Heart left ventricle (tissue), 16 donors: ENCODE data around the gene KCND1. TPM values are rescaled to one million over a fixed set of nuclear protein-coding genes. Genes with fewer than 3 reads are reported as not detected.

Source experiments
- ATAC-seq, 4 donors: fragments of 200-7000 bp; cut with Tn5 transposase; one replicate each; pipeline ENCODE4 v1.9.1; 2020 to 2022; ENCODE audit warnings: moderate library complexity in 4 of 4, mild to moderate bottlenecking in 3 of 4, moderate number of reproducible peaks in 1 of 4
- DNase-seq, 5 donors: peaks; one replicate each; pipeline ENCODE4 v3.0.0-alpha.2; 2020
- H3K27ac ChIP-seq, 12 donors: fragments of 200-600 bp; sonication (generic) in 4 of 12; one replicate each; pipeline versions ENCODE4 v1.5.0 to v1.8.0; 2016 to 2022; ENCODE audit warnings: mild to moderate bottlenecking in 2 of 12
- H3K27me3 ChIP-seq, 9 donors: fragments of 200-600 bp; sonication (generic) in 2 of 9; one replicate each; pipeline versions ENCODE4 v1.5.1 to v1.8.0; 2016 to 2022; ENCODE audit warnings: mild to moderate bottlenecking in 3 of 9
- H3K36me3 ChIP-seq, 9 donors: fragments of 200-600 bp; sonication (generic) in 2 of 9; one replicate each; pipeline versions ENCODE4 v1.5.0 to v1.8.0; 2018 to 2022; ENCODE audit warnings: mild to moderate bottlenecking in 2 of 9
- H3K4me1 ChIP-seq, 12 donors: fragments of 200-600 bp; sonication (generic) in 4 of 12; one replicate each; pipeline versions ENCODE4 v1.5.0 to v1.8.0; 2016 to 2022; ENCODE audit warnings: mild to moderate bottlenecking in 3 of 12
- H3K4me3 ChIP-seq, 12 donors: fragments of 200-600 bp; sonication (generic) in 4 of 12; one replicate each; pipeline versions ENCODE4 v1.5.0 to v1.8.0; 2017 to 2022; ENCODE audit warnings: mild to moderate bottlenecking in 9 of 12, moderate library complexity in 4 of 12
- H3K9me3 ChIP-seq, 12 donors: fragments of 200-600 bp; sonication (generic) in 4 of 12; one replicate each; pipeline versions ENCODE4 v1.5.0 to v1.8.0; 2016 to 2022; ENCODE audit warnings: mild to moderate bottlenecking in 1 of 12
- POLR2A ChIP-seq, 2 donors: fragments of 450-650 bp; IDR thresholded peaks; one replicate each; pipeline ENCODE4 v1.6.1; 2017; ENCODE audit warnings: antibody characterized with exemption in 2 of 2, mild to moderate bottlenecking in 2 of 2, moderate library complexity in 2 of 2
- whole genome bisulfite sequencing, 4 donors: extraction: QIAGEN DNeasy Blood & Tissue Kit in 2 of 4; methylation state at CpG; one replicate each; pipeline versions ENCODE4 v1.1.5 to v1.1.7; 2013 to 2018; 5-methylcytosine and 5-hydroxymethylcytosine counted together
- intact Hi-C, 10 donors: fragments of 100-400 bp; cut with DNase I; formaldehyde crosslinking; loops; one replicate each; pipeline versions ENCODE4 v1.11.1 to v1.14.2; 2022
- polyA plus RNA-seq, 2 donors: library from polyadenylated mRNA; stranded (reverse); fragments of 200-250 nt; gene quantifications; one replicate each; pipeline ENCODE4 v1.2.3, GENCODE V29; 2013
- total RNA-seq, 9 donors: library from RNA; depleted of rRNA in 2 of 9; stranded (reverse); fragments of >200 nt in 2 of 9; fragmentation: NEBNext Ultra II Directional in 3 of 9; extraction: Animal tissue kit (Norgen Biotek cat#: 25700) in 3 of 9; gene quantifications; one replicate each; pipeline versions ENCODE4 v1.1.0 to v1.2.4, GENCODE V29; 2016 to 2023
- TF ChIP-seq, protein P1 (sequence below), 12 donors: fragments of 200-600 bp; sonication (generic) in 4 of 12; IDR thresholded peaks; one replicate each; pipeline versions ENCODE4 v1.5.0 to v1.8.0; 2018 to 2022; ENCODE audit warnings: antibody characterized with exemption in 12 of 12, mild to moderate bottlenecking in 5 of 12
- donor health status: ischemic (EF 13 %, LVEDD 7.1; RV severe dilation, severe dysfunction).
- donor health status: healthy with polysubstance abuse.
- donor health status: DM: no; HTN: yes; CAD: no.
- donor health status: DM: no; HTN: no; CAD: no.
- donor health status: ischemic (EF 25% LVEDD 6.9; RV normal size, moderate dysfunction).
- donor health status: ischemic (EF 25% LVEDD 5.7; RV mildly dilated, moderate dysfunction).
- donor health status: healthy.
- donor health status: DM: yes; HTN: yes; CAD: no.
- donor health status: ischemic (EF 35%, LVEDD 5.7; RV mildly dilated, moderate dysfunction).
- donor health status: nonischemic (EF 11% LVEDD 7.7; RV severe dilation, severe dysfunction).
- donor health status: DM: yes; HTN: yes; CAD: no.
- donor health status: PGD.
- donor health status: ischemic (EF 29% LVEDD 5.4; RV normal size, mild dysfunction).
- donor health status: nonischemic (EF 23%, LVEDD 6.1; RV moderate dilation, normal function).

KCND1 gene
- total and polyA plus RNA-seq, 11 donors: 0.09 to 1.5 (median 0.29) TPM

DNA sequence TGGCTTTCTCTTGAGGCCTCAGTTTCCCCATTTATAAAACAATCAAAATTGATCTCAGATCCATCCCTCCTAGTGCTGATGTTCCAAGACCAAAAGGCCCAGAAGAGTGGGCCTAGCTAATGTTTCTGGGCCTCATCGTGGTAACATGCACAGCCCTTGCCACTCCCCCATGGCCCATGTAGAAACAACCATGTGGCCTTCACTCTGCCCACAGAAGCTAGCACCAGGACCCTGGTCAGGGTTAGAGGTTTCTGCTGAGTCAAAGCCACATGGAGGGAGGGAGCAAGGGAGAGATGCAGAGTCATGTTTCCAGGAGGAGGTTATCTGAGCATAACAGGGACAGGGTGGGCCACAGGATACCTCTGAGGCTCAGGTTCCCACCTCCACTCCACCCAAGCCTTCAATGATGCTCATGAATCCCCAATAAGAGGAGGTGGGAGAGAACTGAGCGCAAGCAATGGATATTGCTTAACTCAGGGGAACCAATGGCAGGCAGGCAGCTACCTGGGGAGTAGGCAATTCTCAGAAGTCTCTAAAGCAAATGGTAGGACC is 31.2 kb downstream of the KCND1 start:
- Histone ChIP-seq H3K36me3 (peaks cover 0 to 18% (median 9%) of the 10 kb centered on the region in 9 donors), H3K4me1 (peaks cover 0 to 62% (median 9%) of the 10 kb centered on the region in 12 donors), H3K27me3 (no peaks in the 10 kb centered on the region), H3K9me3 (no peaks in the 10 kb centered on the region), H3K4me3 (no peak overlapping the region), H3K27ac (peak overlapping the region in 1 of 12 donors; percentile 82)
- TF ChIP-seq POLR2A (IDR thresholded peaks at IDR 0.05): no peak
- TF ChIP-seq, protein P1, sequence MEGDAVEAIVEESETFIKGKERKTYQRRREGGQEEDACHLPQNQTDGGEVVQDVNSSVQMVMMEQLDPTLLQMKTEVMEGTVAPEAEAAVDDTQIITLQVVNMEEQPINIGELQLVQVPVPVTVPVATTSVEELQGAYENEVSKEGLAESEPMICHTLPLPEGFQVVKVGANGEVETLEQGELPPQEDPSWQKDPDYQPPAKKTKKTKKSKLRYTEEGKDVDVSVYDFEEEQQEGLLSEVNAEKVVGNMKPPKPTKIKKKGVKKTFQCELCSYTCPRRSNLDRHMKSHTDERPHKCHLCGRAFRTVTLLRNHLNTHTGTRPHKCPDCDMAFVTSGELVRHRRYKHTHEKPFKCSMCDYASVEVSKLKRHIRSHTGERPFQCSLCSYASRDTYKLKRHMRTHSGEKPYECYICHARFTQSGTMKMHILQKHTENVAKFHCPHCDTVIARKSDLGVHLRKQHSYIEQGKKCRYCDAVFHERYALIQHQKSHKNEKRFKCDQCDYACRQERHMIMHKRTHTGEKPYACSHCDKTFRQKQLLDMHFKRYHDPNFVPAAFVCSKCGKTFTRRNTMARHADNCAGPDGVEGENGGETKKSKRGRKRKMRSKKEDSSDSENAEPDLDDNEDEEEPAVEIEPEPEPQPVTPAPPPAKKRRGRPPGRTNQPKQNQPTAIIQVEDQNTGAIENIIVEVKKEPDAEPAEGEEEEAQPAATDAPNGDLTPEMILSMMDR (IDR thresholded peaks at IDR 0.05): no peak
- WGBS, 4 donors: 70 to 91% (median 84%) methylated on average over 2 of the region's 2 CpGs
- ATAC-seq: no peak
- no peak for DNase-seq
- intact Hi-C loops: no loop called here

DNA sequence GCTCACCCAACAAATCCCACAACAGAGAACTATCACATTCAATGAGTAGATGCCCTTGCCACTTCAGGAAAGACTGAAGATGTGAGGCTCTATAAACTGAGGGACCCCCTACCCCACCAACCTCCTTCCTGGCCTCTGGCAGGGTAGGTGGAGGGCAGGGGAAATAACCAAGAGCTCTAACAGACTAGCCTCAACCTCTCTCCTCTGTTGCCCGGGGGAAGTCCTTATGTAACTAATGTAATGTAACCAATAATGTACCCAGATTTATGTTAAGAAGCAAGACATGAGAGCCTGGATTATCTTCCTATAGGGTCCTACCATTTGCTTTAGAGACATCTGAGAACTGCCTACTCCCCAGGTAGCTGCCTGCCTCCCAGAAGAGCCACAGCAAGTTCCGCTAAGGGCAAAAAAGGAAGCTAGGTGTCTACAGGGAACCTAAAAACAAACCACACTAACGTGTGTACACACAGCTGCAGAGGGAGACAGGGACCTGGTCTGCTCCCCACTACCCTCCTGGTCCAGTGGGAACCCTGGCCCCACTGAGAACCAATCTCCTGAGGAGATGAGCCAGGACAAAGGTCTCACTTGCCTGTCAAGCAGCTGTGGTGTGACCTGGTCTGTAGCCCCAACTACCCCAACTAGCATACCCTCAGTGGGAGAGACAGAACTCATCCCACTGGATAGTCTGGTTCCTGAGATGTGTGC is 32.0 kb downstream of the KCND1 start:
- no peak for TF ChIP-seq POLR2A (IDR thresholded peaks at IDR 0.05)
- H3K4me3 ChIP-seq: no peak overlapping the region
- peak overlapping the region in 1 of 12 donors; percentile 82 for H3K27ac ChIP-seq
- ATAC-seq (no peak), DNase-seq (no peak)
- intact Hi-C loops: no loop called here
- H3K27me3 ChIP-seq: no peaks in the 10 kb centered on the region
- WGBS, 4 donors: 62 to 82% (median 74%) methylated on average over 3 of the region's 3 CpGs
- no peaks in the 10 kb centered on the region for H3K9me3 ChIP-seq
- H3K4me1 ChIP-seq: peaks cover 0 to 70% (median 8%) of the 10 kb centered on the region in 12 donors
- peaks cover 0 to 22% (median 13%) of the 10 kb centered on the region in 9 donors for H3K36me3 ChIP-seq

DNA sequence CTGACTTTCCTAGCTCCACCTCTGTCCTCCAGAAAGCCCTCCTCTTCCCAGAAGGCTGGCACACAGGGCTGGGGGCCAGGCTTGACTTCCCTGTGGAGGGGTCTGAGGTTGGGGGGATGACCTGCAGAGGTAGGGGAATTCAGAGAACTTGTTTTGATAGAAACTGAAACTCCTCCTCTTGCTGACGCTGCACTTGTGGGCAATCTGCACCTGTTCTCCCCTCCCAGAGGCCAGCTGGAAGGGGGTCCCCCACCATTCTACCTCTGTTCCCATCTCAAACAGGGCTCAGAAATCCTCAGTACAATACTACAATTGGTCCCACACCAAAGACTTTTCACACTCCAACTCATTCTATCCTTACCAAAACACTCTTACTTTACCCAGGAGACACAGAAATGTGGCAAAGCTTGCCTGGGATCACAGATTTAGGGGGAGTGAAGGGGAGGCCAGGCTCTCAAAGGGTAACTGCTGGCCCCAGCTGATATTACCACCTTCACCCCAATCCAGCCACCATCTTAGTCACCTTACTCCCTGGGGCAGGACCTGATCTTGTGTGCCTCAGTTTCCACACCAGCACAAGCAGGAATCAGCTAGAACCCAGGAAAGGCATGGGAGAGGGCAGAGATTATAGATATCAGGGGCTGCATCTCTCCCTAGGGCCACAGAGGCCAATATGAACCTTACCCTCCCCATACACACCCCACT is 32.8 kb downstream of the KCND1 start:
- peaks cover 0 to 72% (median 8%) of the 10 kb centered on the region in 12 donors for H3K4me1 ChIP-seq
- intact Hi-C loops: no loop called here
- no peaks in the 10 kb centered on the region for H3K9me3 ChIP-seq
- TF ChIP-seq POLR2A (IDR thresholded peaks at IDR 0.05): no peak
- TF ChIP-seq, protein P1 (IDR thresholded peaks at IDR 0.05): no peak
- peak overlapping the region in 1 of 12 donors; percentile 82 for H3K27ac ChIP-seq
- WGBS, 4 donors: 77 to 88% (median 80%) methylated on average over 1 of the region's 1 CpG
- H3K36me3 ChIP-seq: peaks cover 0 to 29% (median 21%) of the 10 kb centered on the region in 9 donors
- no peak for DNase-seq
- no peak for ATAC-seq
- no peaks in the 10 kb centered on the region for H3K27me3 ChIP-seq
- no peak overlapping the region for H3K4me3 ChIP-seq

DNA sequence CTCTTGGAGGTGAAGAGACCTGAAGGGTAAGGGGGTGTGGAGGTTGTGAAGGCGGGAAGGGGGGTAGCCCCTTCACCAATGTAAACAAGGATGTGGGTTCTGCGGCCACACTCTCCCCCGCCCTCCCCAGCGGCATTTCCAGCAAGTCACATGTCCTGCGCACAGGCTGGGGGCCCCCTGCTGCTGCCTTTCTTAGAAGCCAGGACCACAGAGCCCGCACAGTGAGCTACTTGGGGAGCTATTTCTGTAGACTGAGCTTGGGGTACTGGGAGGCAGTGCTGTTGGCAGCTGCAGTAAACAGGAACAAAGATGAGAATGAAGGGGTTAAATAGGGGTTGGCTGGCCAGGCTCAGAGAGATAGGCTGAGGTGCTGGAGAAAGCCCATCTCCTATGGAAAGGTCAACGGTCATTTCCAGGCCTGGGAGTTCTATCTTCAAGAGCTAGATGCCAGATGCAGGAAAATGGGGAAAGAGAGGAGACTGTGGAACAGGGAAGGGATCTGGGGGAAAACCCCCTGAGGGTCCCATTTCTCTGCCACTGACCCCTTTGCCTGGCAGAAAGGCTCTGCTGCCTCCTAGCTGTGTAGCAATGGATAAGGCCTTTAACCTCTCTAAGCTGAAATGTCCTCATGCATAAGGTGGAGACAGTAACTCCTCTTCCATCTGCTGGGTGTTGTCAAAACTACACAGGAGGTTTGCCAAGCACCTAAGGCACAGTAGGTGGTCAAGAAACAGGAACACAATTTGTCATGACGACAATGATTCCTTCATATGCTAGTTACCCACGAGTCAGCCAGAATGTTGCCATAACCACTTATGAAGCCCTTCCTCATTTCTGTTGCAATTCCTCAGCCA is 34.4 kb downstream of the KCND1 start:
- peaks cover 0 to 72% (median 8%) of the 10 kb centered on the region in 12 donors for H3K4me1 ChIP-seq
- peaks cover 0 to 7% (median 0%) of the 10 kb centered on the region in 12 donors for H3K9me3 ChIP-seq
- peak; percentile 62 to 82 (median 66) for ATAC-seq
- TF ChIP-seq, protein P1 (IDR thresholded peaks at IDR 0.05): peak in 1 of 12 donors; percentile 13
- no peak for TF ChIP-seq POLR2A (IDR thresholded peaks at IDR 0.05)
- intact Hi-C loops: no loop called here
- 30 to 48% (median 43%) methylated on average over 7 to 9 of the region's 9 CpGs for WGBS, 4 donors
- peak overlapping the region in 1 of 12 donors; percentile 28 for H3K4me3 ChIP-seq
- H3K36me3 ChIP-seq: peaks cover 0 to 33% (median 16%) of the 10 kb centered on the region in 9 donors
- DNase-seq: peak; percentile 41 to 77 (median 46)
- H3K27ac ChIP-seq: peak overlapping the region in 6 of 12 donors; percentile 3 to 82 (median 34)
- no peaks in the 10 kb centered on the region for H3K27me3 ChIP-seq
